NCI-H146 (cell line): ENCODE measurements around the gene GNPAT.
"Not testable (repeated sequence)": the region's sequence is repeated elsewhere in the genome, so short reads cannot be mapped to it uniquely, and the experiment has no call there.

Experiments
- DNase-seq: peaks from one replicate; lab custom pipeline; 2025; lab: John Stamatoyannopoulos, UW

Gene GNPAT

GRCh38 chr1:231240883-231241735, at the start of gene GNPAT:
GNPAT (plus strand) TSS chr1:231241212; CDS start chr1:231241379, 167 bp downstream.
- peak; percentile 90 for DNase-seq

GRCh38 chr1:231192620-231193163, 48.3 kb upstream of the GNPAT start:
- no peak for DNase-seq

DNA sequence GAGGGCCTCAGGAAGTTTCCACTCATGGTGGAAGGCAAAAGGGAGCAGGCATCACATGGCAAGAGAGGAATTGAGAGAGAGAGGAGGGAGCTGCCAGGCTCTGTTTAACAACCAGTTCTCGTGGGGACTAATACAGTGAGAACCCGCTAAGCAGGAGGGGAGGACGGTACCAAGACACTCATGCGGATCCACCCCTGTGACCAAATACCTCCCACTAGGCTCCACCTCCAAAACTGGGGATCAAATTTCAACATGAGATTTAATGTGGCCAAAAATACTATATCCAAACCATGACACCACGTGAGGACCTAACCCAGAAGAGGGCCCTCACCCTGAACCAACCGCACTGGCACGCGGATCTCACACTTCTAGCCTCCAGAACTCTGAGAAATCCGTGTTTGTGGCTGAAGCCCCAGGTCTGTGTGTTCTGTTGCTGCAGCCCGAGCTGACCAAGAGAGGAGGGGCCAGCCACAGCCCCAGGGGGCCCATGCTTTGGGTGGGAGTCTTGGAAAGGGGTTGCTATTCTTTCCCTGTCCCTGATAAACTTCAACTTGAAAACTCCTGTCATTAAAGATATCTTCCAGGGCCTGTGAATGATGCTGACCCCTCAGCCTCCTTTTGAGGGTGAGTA, 47.2 kb upstream of the GNPAT start:
- DNase-seq: no peak

DNA sequence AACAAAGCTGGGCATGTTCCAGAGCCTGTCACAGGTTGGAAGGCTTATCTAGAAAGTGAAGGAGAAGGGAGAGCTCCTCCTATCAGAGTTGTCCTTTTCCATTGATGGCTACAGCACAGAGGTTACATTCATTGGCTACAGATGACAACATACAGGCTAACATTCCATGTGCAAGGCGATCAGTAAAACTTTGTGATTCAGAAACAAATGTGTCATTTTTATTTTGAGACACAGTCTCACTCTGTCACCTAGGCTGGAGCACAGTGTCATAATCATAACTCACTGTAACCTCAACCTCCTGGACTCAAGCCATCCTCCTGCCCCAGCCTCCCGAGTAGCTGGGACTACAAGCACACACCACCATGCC, 46.6 kb upstream of the GNPAT start:
- DNase-seq: no peak

DNA sequence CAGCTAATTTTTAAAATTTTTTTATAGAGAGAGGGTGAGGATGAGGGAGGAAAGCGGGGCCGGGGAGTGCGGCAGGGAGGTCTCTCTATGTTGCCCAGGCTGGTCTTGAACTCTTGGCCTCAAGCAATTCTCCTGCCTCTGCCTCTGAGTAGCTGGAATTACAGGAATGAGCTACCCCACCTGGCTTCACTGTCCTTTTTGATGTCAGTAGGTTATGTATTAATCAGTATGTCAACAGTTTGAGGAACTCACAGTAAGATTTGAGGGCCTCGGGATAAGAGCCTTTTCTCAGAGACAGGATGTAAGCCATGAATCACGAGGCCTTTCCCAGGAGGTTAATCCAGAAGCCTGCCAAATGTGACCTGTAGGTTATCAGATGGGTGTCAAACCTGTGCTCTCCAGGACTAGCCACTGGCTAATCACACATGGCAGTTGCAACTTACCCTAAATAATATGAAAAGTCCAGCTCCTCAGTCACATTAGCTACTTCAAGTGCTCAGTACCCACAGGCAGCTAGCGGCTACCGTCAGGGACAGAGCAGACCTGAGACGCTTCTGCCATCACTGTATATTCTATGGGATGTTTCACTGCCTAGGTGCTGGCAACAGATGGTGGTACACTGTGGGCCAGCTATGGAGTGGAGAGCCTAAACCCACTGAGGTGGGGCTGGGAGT, 46.0 kb upstream of the GNPAT start:
- DNase-seq: no peak

DNA sequence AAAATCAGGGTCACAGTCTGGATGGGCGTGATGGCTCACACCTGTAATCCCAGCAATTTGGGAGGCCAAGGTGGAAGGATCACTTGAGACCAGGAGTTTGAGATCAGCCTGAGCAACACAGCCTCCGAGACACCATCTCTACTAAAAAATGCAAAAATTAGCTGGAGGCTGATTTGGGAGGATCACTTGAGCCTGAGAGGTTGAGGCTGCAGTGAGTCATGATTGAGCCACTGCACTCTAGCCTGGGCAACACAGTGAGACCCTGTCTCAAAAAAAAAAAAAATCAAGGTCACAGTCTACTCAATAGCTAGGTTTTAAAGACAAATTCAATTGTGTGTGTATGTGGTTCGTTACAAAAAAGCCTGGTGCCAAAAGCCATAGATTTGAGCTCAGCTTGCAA, 44.7 kb upstream of the GNPAT start:
- no peak for DNase-seq

- DNase-seq: no peak
Measured at GRCh38 chr1:231196728-231197127, 44.3 kb upstream of the GNPAT start.

DNA sequence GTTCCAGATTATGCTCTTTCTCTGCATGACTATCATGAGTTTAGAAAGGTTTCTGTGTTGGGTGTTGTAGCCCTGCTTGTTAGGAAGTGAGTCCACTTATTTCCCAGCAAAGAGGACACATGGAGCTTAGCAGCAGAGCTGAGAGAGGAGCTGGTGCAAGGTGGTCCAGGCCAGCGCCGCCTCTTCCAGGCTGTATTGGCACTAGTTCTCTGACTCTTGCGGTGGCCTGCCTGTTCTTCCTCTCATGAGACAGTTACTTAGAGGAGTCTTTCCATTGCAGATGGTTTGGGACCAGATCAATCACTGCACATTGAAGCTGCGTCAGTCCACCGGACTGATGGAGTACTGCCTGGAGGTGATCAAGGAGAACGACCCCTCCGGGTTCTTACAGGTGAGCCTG, 41.1 kb upstream of the GNPAT start:
- DNase-seq: no peak

- DNase-seq: no peak
Measured at GRCh38 chr1:231200388-231201031, 40.5 kb upstream of the GNPAT start.

GRCh38 chr1:231201375-231201978, 39.5 kb upstream of the GNPAT start:
- DNase-seq: no peak

- DNase-seq: no peak
Measured at GRCh38 chr1:231201979-231202633, 38.9 kb upstream of the GNPAT start.

DNA sequence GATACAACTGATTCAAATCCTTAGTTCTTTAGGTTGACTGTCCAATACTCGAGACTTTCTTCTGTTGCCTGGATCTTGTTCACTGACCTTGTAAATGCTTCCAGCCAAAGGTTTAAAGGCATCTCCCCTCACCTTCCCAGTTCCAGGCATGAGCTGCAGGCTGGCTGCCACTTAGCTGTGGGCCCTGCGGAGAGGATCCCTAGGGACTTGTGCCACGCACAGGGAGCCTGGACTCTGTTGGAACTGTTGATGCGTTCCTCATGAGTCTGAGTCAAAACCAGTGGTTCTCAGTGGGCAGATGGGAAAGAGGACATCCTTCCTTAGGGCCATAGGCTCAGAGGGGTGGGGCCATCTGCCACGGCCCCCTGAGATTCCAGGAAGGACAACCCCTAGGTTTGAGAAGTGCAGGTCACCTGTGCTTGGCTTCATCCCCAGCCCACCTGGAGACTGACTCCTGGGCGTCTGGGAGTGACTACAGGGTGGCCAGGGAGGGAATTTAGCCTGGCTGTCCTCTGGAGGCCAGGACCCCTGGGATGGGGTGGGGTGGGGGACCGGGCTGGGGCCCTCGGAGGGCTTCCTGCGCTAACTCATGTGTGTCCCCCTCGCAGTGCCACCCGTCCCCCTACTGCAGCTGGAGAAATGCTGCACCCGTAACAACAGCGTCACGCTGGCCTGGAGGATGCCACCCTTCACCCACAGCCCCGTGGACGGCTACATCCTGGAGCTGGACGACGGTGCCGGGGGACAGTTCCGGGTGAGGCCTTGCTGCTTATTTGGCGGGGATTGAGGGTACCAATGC, 37.6 kb upstream of the GNPAT start:
- no peak for DNase-seq

DNA sequence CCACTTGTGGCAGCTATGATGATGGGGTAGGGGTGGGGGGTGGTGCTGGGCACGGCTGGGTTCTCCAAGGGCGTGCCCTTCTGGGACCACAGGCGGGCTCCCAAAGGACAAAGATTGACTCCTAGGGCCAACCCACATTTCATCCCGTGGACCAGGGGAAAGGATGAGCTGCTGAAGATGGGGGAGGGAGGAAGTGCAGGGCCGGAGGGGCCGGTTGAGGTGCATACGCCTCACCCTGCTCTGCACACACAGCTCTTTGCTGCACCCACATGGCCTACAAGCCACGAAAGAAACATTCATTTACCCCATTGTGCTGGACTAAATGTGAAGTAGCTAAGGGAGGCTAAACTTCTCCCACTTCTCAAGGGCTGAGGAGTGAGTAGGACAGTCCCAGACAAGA, 34.2 kb upstream of the GNPAT start:
- DNase-seq: no peak

- DNase-seq: no peak
Measured at GRCh38 chr1:231207437-231207836, 33.6 kb upstream of the GNPAT start.

DNA sequence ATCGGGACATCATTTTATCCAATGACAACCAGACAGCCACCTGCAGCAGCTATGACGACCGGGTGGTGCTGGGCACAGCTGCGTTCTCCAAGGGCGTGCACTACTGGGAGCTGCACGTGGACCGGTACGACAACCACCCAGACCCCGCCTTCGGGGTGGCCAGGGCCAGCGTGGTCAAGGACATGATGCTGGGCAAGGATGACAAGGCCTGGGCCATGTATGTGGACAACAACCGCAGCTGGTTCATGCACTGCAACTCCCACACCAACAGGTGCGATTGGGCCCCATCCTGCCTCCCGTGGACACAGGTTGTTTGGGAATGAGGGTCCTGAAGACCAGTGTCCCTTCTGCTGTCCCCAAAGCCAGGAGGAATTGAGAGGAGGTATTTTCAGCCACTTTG, 32.0 kb upstream of the GNPAT start:
- no peak for DNase-seq

DNA sequence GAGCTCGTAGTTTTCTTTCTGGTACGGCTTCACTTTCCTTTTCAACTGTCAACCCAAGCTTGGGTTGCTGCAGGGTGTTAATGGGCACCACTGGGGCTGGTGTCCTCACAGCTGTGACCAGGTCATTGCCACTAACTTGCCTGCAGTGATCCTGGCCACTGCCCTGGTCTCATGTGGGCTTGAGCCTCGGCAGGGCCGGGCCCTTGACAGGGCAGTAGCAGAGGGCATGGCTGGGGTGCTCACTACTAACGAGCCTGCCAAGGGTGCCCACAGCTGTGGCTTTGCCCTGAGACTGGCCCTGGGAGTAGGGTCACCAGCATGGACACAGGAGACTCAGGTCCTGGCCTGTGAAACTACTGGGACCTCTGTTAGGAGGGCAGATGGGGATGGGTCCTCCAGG, 31.5 kb upstream of the GNPAT start:
- no peak for DNase-seq

GRCh38 chr1:231210126-231210525, 30.9 kb upstream of the GNPAT start:
- no peak for DNase-seq

- peak; percentile 95 for DNase-seq
Measured at GRCh38 chr1:231211005-231211857, 29.8 kb upstream of the GNPAT start.

DNA sequence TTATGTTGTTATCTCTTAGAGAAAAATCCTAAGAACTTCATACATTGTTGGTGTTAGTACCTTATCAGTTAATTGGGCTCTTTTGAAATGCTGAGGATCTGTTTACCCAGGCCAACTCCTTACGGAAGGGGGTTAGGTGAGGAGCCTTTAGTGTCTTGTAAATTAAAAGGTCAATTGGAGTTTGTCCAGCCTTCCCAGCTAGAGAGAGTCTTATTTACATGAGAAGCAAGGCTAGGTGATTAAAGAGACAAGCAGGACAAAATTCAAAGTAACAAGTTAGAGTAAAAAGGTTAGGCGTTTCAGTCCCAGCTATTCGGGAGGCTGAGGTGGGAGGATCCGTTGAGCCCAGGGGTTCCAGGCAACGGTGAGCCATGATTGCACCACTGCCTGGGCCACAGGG, 28.7 kb upstream of the GNPAT start:
- DNase-seq: not testable (repeated sequence)
